Endothelial cell of umbilical vein (primary cell): ENCODE data around the gene SCAI. TPM values are rescaled to one million over a fixed set of nuclear protein-coding genes. Genes with fewer than 3 reads are reported as not detected.

Experiments used
- BruUV-seq: library from RNA; stranded (reverse); fragments of 400-500 nt; replicated peaks from 2 replicates; lab custom pipeline; 2021; lab: Mats Ljungman, UMichigan
- CTCF ChIA-PET: fragments of 300-600, 350-600 bp; sonication (Branson Sonifier 250); formaldehyde crosslinking; loops from one replicate; lab custom pipeline; 2021; ENCODE audit warnings: antibody characterized with exemption, inconsistent platforms; lab: Charles Lee
- POLR2A ChIA-PET: fragments of 300-600, 350-600 bp; sonication (Branson Sonifier 250); formaldehyde crosslinking; loops from one replicate; lab custom pipeline; 2021; ENCODE audit warnings: antibody characterized with exemption, inconsistent platforms; lab: Charles Lee
- DNase-seq: peaks from one replicate; pipeline ENCODE4 v3.0.0-alpha.2; 2011; ENCODE audit warnings: low read depth, low spot score
- FAIRE-seq: peaks from 2 replicates; lab custom pipeline; 2011; peaks lifted over from hg19 to GRCh38; lab: Jason Lieb, UNC
- H2AFZ ChIP-seq: 2 replicates; pipeline ENCODE4 v1.6.0; 2012; ENCODE audit warnings: low read depth, low read length, control low read depth, inconsistent platforms
- H3K27ac ChIP-seq: 2 replicates; pipeline ENCODE4 v1.5.1; 2011; ENCODE audit warnings: low read depth, mild to moderate bottlenecking, control low read depth, low read length, moderate library complexity; ENCODE audit not compliant: insufficient read depth
- H3K27me3 ChIP-seq, 2 experiments: 2 replicates each; pipeline versions ENCODE4 v1.6.0 to v1.6.1; 2011; ENCODE audit warnings: low read length in 2 of 2, mixed read lengths in 1 of 2; ENCODE audit not compliant: control insufficient read depth in 2 of 2, insufficient read depth in 2 of 2
- H3K36me3 ChIP-seq, 2 experiments: 2 replicates in 1 of 2; 3 replicates in 1 of 2; pipeline ENCODE4 v1.5.1; 2011; ENCODE audit warnings: low read length in 2 of 2, mild to moderate bottlenecking in 1 of 2, moderate library complexity in 1 of 2; ENCODE audit not compliant: control insufficient read depth in 2 of 2, insufficient read depth in 2 of 2; ENCODE audit errors: extremely low read depth in 1 of 2
- H3K4me1 ChIP-seq: 3 replicates; pipeline ENCODE4 v1.5.1; 2011; ENCODE audit warnings: mild to moderate bottlenecking, low read length; ENCODE audit not compliant: control insufficient read depth, insufficient read depth; ENCODE audit errors: extremely low read depth
- H3K4me2 ChIP-seq: 2 replicates; pipeline ENCODE4 v1.6.1; 2011; ENCODE audit warnings: low read length, control low read depth, mixed read lengths; ENCODE audit not compliant: insufficient read depth
- H3K4me3 ChIP-seq, 3 experiments: fragments of 200-600 bp in 1 of 3; sonication (generic), shearing (Covaris generic) in 1 of 3; replicated peaks in 1 of 3; 2 replicates each; pipeline ENCODE4 v1.5.1; 2011 to 2016; ENCODE audit warnings: control low read depth in 3 of 3, low read length in 3 of 3, mild to moderate bottlenecking in 2 of 3, inconsistent platforms in 1 of 3, low read depth in 1 of 3, moderate library complexity in 1 of 3; ENCODE audit not compliant: insufficient read depth in 1 of 3
- H3K79me2 ChIP-seq: 2 replicates; pipeline ENCODE4 v1.6.0; 2012; ENCODE audit warnings: low read length, inconsistent platforms; ENCODE audit not compliant: control insufficient read depth, insufficient read depth
- H3K9ac ChIP-seq: replicated peaks from 2 replicates; pipeline ENCODE3; 2011; ENCODE audit warnings: low read length, control low read depth; ENCODE audit not compliant: insufficient read depth; ENCODE audit errors: extremely low read depth
- H3K9me1 ChIP-seq: replicated peaks from 3 replicates; pipeline ENCODE4 v1.6.0; 2011; ENCODE audit warnings: mild to moderate bottlenecking, low read length; ENCODE audit not compliant: control insufficient read depth, insufficient read depth; ENCODE audit errors: extremely low read depth
- H3K9me3 ChIP-seq: replicated peaks from 2 replicates; pipeline ENCODE4 v1.5.1; 2012; ENCODE audit warnings: low read length, inconsistent platforms; ENCODE audit not compliant: control insufficient read depth, insufficient read depth
- H4K20me1 ChIP-seq: replicated peaks from 2 replicates; pipeline ENCODE3; 2011; ENCODE audit warnings: mild to moderate bottlenecking, low read length; ENCODE audit not compliant: control insufficient read depth, insufficient read depth; ENCODE audit errors: extremely low read depth
- CTCF ChIP-seq, 2 donors: IDR thresholded peaks; 1 replicate in 1 of 2; 2 replicates in 1 of 2; pipeline ENCODE4 v1.5.1; 2011; ENCODE audit warnings: low read length in 2 of 2, mild to moderate bottlenecking in 2 of 2, moderate library complexity in 2 of 2, control low read depth in 1 of 2, inconsistent platforms in 1 of 2, low read depth in 1 of 2; ENCODE audit not compliant: insufficient read depth in 1 of 2; ENCODE audit errors: extremely low read depth in 1 of 2
- EZH2 ChIP-seq: IDR thresholded peaks from 2 replicates; pipeline ENCODE4 v1.6.1; 2012; ENCODE audit warnings: borderline replicate concordance, low read depth, mild to moderate bottlenecking, moderate library complexity, low read length, inconsistent platforms; ENCODE audit not compliant: severe bottlenecking
- FOS ChIP-seq: IDR thresholded peaks from 2 replicates; pipeline ENCODE4 v1.6.1; 2011; ENCODE audit warnings: mild to moderate bottlenecking, low read length, moderate library complexity, borderline replicate concordance; ENCODE audit not compliant: insufficient read depth
- GATA2 ChIP-seq: IDR thresholded peaks from 2 replicates; pipeline ENCODE4 v1.7.0; 2011; ENCODE audit warnings: low read depth, mild to moderate bottlenecking, moderate library complexity, mixed read lengths, low read length; ENCODE audit not compliant: insufficient read length, insufficient read depth
- MAX ChIP-seq: IDR thresholded peaks from 2 replicates; pipeline ENCODE4 v1.6.1; 2011; ENCODE audit not compliant: insufficient read depth, insufficient read length
- POLR2A ChIP-seq: IDR thresholded peaks from 2 replicates; pipeline ENCODE4 v1.6.1; 2012; ENCODE audit warnings: low read depth, mild to moderate bottlenecking, control low read depth, low read length
- dilution Hi-C: fragments of 300-500 bp; cut with MboI; formaldehyde crosslinking; loops from one replicate; pipeline ENCODE4 v1.15.0; 2019; ENCODE audit warnings: low sequenced_read_pairs; ENCODE audit not compliant: extremely low pct_ligation_motif_present
- intact Hi-C: fragments of 100-400 bp; cut with micrococcal nuclease; formaldehyde crosslinking; loops from one replicate; pipeline ENCODE4 v1.10.0; 2022
- polyA plus RNA-seq, 4 experiments: library from polyadenylated mRNA; depleted of rRNA in 3 of 4; stranded (reverse) in 3 of 4; unstranded in 1 of 4; fragments of >200 nt; gene quantifications; 2 replicates each; pipeline versions ENCODE4 v1.2.1 to v1.2.3, GENCODE V29; 2011 to 2012; ENCODE audit warnings: missing spikeins in 1 of 4
- total RNA-seq: library from RNA; stranded (reverse); gene quantifications from 2 replicates; pipeline ENCODE4 v1.2.3, GENCODE V29; 2021

The SCAI gene
- total and polyA plus RNA-seq, 2 donors (not counting 3 experiments of a cell fraction or from before 2014, with no cell fraction given) = 2.0 to 9.3 TPM

GRCh38 chr9:125172031-125172755 lies 28.9 kb upstream of the SCAI start:
- BruUV-seq = no TSS peak
- peak; percentile 72 for DNase-seq

More at GRCh38 chr9:125172031-125172755, 28.9 kb upstream of the SCAI start:
- Histone ChIP-seq H3K4me2 (peak overlapping the region; percentile 20), H3K4me3 (peak overlapping the region in 1 of 3 experiments; percentile 27), H3K36me3 (peaks cover 0 to 2% of the 10 kb centered on the region in 2 experiments), H3K27ac (peak overlapping the region; percentile 8), H2AFZ (no peak overlapping the region), H3K4me1 (peaks cover 10% of the 10 kb centered on the region), H3K79me2 (peaks cover 49% of the 10 kb centered on the region), H4K20me1 (no peaks in the 10 kb centered on the region), H3K9me1 (no peaks in the 10 kb centered on the region), H3K9ac (no peak overlapping the region), H3K9me3 (no peaks in the 10 kb centered on the region), H3K27me3 (no peaks in the 10 kb centered on the region)
- dilution Hi-C loops (no loop called here), intact Hi-C loops (no loop called here)
- no peak for TF ChIP-seq EZH2
- TF ChIP-seq FOS = no peak
- no peak for TF ChIP-seq POLR2A
- TF ChIP-seq MAX = no peak
- TF ChIP-seq CTCF (IDR thresholded peaks at IDR 0.05; ENCODE audit: extremely low read depth in 1 of 2, insufficient read depth in 1 of 2, low read depth in 1 of 2, low read length in 2 of 2) = no peak
- TF ChIP-seq GATA2 = no peak
- ChIA-PET POLR2A (interaction anchor here (0.7 kb wide), 1 partner anchor 89 kb away, joined by 4 read pairs; no protein-coding TSS in a partner anchor), CTCF (no interaction called here)
- FAIRE-seq = peak; percentile 88
